ENCODE data around the gene USP6NL. TPM values are rescaled to one million over a fixed set of nuclear protein-coding genes. Genes with fewer than 3 reads are reported as not detected.

Gene USP6NL
- total and polyA plus RNA-seq, 9 of the 15 experiments (the other 6 are each of a cell fraction or from before 2014, with no cell fraction given): 3.2 to 26.6 (median 19.8) TPM

DNA sequence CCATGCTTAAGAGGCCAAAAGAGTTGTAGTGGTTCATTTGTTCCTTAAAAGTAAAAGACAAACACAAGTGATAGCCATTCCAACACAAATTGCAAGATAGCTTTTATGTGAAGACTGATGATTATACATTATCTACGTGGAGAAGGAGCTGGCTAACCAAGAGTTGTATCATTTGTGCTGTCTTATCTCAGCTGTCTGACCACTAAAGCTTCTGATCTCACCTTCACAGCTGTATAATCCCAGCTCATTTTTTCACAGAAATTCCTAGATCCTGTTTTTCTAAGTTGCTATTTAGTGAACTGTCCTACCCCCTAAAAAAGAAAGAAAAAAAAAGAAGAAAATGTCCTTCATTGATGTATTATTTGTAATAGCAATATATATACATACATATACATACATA lies 9.8 kb downstream of the USP6NL start (continued):
- TF ChIP-seq, protein P1, sequence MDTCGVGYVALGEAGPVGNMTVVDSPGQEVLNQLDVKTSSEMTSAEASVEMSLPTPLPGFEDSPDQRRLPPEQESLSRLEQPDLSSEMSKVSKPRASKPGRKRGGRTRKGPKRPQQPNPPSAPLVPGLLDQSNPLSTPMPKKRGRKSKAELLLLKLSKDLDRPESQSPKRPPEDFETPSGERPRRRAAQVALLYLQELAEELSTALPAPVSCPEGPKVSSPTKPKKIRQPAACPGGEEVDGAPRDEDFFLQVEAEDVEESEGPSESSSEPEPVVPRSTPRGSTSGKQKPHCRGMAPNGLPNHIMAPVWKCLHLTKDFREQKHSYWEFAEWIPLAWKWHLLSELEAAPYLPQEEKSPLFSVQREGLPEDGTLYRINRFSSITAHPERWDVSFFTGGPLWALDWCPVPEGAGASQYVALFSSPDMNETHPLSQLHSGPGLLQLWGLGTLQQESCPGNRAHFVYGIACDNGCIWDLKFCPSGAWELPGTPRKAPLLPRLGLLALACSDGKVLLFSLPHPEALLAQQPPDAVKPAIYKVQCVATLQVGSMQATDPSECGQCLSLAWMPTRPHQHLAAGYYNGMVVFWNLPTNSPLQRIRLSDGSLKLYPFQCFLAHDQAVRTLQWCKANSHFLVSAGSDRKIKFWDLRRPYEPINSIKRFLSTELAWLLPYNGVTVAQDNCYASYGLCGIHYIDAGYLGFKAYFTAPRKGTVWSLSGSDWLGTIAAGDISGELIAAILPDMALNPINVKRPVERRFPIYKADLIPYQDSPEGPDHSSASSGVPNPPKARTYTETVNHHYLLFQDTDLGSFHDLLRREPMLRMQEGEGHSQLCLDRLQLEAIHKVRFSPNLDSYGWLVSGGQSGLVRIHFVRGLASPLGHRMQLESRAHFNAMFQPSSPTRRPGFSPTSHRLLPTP (IDR thresholded peaks at IDR 0.05; ENCODE audit: borderline replicate concordance, extremely low read depth, insufficient read length): no peak
- TF ChIP-seq, protein P2, sequence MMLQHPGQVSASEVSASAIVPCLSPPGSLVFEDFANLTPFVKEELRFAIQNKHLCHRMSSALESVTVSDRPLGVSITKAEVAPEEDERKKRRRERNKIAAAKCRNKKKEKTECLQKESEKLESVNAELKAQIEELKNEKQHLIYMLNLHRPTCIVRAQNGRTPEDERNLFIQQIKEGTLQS (IDR thresholded peaks at IDR 0.05): peak; percentile 15; the same call in 1 of the 2 replicates
- TF ChIP-seq, protein P2 (CRISPR knock-in tag; conservative IDR thresholded peaks at IDR 0.05): no peak
- TF ChIP-seq, protein P3, sequence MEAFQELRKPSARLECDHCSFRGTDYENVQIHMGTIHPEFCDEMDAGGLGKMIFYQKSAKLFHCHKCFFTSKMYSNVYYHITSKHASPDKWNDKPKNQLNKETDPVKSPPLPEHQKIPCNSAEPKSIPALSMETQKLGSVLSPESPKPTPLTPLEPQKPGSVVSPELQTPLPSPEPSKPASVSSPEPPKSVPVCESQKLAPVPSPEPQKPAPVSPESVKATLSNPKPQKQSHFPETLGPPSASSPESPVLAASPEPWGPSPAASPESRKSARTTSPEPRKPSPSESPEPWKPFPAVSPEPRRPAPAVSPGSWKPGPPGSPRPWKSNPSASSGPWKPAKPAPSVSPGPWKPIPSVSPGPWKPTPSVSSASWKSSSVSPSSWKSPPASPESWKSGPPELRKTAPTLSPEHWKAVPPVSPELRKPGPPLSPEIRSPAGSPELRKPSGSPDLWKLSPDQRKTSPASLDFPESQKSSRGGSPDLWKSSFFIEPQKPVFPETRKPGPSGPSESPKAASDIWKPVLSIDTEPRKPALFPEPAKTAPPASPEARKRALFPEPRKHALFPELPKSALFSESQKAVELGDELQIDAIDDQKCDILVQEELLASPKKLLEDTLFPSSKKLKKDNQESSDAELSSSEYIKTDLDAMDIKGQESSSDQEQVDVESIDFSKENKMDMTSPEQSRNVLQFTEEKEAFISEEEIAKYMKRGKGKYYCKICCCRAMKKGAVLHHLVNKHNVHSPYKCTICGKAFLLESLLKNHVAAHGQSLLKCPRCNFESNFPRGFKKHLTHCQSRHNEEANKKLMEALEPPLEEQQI (IDR thresholded peaks at IDR 0.05): peak; percentile 56; the same call in 1 of the 2 replicates
- TF ChIP-seq ILK (tag; IDR thresholded peaks at IDR 0.05; ENCODE audit: borderline replicate concordance, low read depth) (no peak), NBN (IDR thresholded peaks at IDR 0.05; ENCODE audit: low read depth) (peak; percentile 51), CXXC5 (CRISPR knock-in tag; IDR thresholded peaks at IDR 0.05) (peak; percentile 47), MEIS2 (IDR thresholded peaks at IDR 0.05; ENCODE audit: partially characterized antibody) (peak; percentile 56), FOSL1 (tag; conservative IDR thresholded peaks at IDR 0.05) (peak; percentile 41; the same call in 1 of the 2 replicates), ZNF384 (IDR thresholded peaks at IDR 0.05; ENCODE audit: low read depth, low read length) (peak; percentile 70; the same call in 1 of the 2 replicates), CBFA2T2 (conservative IDR thresholded peaks at IDR 0.05) (peak; percentile 88), SMARCE1 (IDR thresholded peaks at IDR 0.05) (peak; percentile 88), TCFL5 (CRISPR knock-in tag; conservative IDR thresholded peaks at IDR 0.05) (no peak), ILF3 (IDR thresholded peaks at IDR 0.05; ENCODE audit: borderline replicate concordance) (no peak), ARNT (IDR thresholded peaks at IDR 0.05) (0 out of 4 replicates have a peak, but pooled peaks of 1 of the 2 experiments have one; percentile 39)
- TF ChIP-seq, protein P4, sequence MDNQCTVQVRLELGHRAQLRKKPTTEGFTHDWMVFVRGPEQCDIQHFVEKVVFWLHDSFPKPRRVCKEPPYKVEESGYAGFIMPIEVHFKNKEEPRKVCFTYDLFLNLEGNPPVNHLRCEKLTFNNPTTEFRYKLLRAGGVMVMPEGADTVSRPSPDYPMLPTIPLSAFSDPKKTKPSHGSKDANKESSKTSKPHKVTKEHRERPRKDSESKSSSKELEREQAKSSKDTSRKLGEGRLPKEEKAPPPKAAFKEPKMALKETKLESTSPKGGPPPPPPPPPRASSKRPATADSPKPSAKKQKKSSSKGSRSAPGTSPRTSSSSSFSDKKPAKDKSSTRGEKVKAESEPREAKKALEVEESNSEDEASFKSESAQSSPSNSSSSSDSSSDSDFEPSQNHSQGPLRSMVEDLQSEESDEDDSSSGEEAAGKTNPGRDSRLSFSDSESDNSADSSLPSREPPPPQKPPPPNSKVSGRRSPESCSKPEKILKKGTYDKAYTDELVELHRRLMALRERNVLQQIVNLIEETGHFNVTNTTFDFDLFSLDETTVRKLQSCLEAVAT (IDR thresholded peaks at IDR 0.05): 0 out of 4 replicates have a peak, but pooled peaks of 1 of the 2 experiments have one; percentile 41
- TF ChIP-seq, protein P5, sequence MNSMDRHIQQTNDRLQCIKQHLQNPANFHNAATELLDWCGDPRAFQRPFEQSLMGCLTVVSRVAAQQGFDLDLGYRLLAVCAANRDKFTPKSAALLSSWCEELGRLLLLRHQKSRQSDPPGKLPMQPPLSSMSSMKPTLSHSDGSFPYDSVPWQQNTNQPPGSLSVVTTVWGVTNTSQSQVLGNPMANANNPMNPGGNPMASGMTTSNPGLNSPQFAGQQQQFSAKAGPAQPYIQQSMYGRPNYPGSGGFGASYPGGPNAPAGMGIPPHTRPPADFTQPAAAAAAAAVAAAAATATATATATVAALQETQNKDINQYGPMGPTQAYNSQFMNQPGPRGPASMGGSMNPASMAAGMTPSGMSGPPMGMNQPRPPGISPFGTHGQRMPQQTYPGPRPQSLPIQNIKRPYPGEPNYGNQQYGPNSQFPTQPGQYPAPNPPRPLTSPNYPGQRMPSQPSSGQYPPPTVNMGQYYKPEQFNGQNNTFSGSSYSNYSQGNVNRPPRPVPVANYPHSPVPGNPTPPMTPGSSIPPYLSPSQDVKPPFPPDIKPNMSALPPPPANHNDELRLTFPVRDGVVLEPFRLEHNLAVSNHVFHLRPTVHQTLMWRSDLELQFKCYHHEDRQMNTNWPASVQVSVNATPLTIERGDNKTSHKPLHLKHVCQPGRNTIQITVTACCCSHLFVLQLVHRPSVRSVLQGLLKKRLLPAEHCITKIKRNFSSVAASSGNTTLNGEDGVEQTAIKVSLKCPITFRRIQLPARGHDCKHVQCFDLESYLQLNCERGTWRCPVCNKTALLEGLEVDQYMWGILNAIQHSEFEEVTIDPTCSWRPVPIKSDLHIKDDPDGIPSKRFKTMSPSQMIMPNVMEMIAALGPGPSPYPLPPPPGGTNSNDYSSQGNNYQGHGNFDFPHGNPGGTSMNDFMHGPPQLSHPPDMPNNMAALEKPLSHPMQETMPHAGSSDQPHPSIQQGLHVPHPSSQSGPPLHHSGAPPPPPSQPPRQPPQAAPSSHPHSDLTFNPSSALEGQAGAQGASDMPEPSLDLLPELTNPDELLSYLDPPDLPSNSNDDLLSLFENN (IDR thresholded peaks at IDR 0.05; ENCODE audit: low read depth in 2 of 2, low read length in 2 of 2): peak in 1 of 2 experiments; percentile 69; a peak in 1 of 4 replicates
